HG02981 (cell line): Measurements from ENCODE around the gene DCAF4.

ENCODE experiments used
- ATAC-seq: cut with Tn5 transposase; IDR thresholded peaks from one replicate; pipeline ENCODE4 v1.9.1; 2021; ENCODE audit warnings: mild to moderate bottlenecking, moderate library complexity; ENCODE audit not compliant: unreplicated experiment

The DCAF4 gene

GRCh38 chr14:72894623-72895378, 31.5 kb upstream of the DCAF4 start:
- no peak for ATAC-seq

GRCh38 chr14:72898448-72898847, 27.8 kb upstream of the DCAF4 start:
- ATAC-seq: no peak

GRCh38 chr14:72901361-72901760, 24.9 kb upstream of the DCAF4 start:
- ATAC-seq: no peak

GRCh38 chr14:72902801-72903530, 23.3 kb upstream of the DCAF4 start:
- ATAC-seq: no peak

- no peak for ATAC-seq
These were observed 22.5 kb upstream of the DCAF4 start for GRCh38 chr14:72903716-72904115.

GRCh38 chr14:72904218-72904617, 22.0 kb upstream of the DCAF4 start:
- ATAC-seq: no peak

GRCh38 chr14:72904840-72905561, 21.3 kb upstream of the DCAF4 start:
- no peak for ATAC-seq

GRCh38 chr14:72906316-72906715, 19.9 kb upstream of the DCAF4 start:
- no peak for ATAC-seq

- ATAC-seq: no peak
These were observed 19.4 kb upstream of the DCAF4 start for GRCh38 chr14:72906879-72907278.

- ATAC-seq: no peak
These were observed 18.4 kb upstream of the DCAF4 start for GRCh38 chr14:72907886-72908285.

- no peak for ATAC-seq
These were observed 17.1 kb upstream of the DCAF4 start for GRCh38 chr14:72909163-72909562.

- ATAC-seq: no peak
These were observed 12.5 kb upstream of the DCAF4 start for GRCh38 chr14:72913809-72914208.

- no peak for ATAC-seq
These were observed 10.1 kb upstream of the DCAF4 start for GRCh38 chr14:72916174-72916573.

GRCh38 chr14:72917094-72917802, 9.0 kb upstream of the DCAF4 start:
- no peak for ATAC-seq

GRCh38 chr14:72920008-72920407, 6.3 kb upstream of the DCAF4 start:
- no peak for ATAC-seq

GRCh38 chr14:72921396-72921795, 4.9 kb upstream of the DCAF4 start:
- ATAC-seq: no peak

GRCh38 chr14:72924337-72924736, 1.9 kb upstream of the DCAF4 start:
- ATAC-seq: no peak

GRCh38 chr14:72925171-72925759, 999 bp upstream of the DCAF4 start:
- ATAC-seq: no peak

- ATAC-seq: peak; percentile 21
These were observed 411 bp upstream of the DCAF4 start for GRCh38 chr14:72925815-72926291.

- ATAC-seq: no peak
These were observed 2.6 kb downstream of the DCAF4 start for GRCh38 chr14:72928872-72929271.
